IMR-90 (cell line): Measurements from ENCODE around the gene HOXC5. TPM values are rescaled to one million over a fixed set of nuclear protein-coding genes. Genes with fewer than 3 reads are reported as not detected.

Source experiments
- ATAC-seq: fragments of 200-7000 bp; cut with Tn5 transposase; 2 replicates; pipeline ENCODE4 v1.9.1; 2020; ENCODE audit warnings: low read depth, mild to moderate bottlenecking, moderate library complexity
- BruUV-seq: library from RNA; stranded (reverse); fragments of 400-500 nt; replicated peaks from 2 replicates; lab custom pipeline; 2021; lab: Mats Ljungman, UMichigan
- CTCF ChIA-PET: fragments of 300-600 bp; formaldehyde crosslinking; extraction: SDS; loops from one replicate; lab custom pipeline; 2021; ENCODE audit warnings: antibody characterized with exemption; lab: Yijun Ruan, JAX
- POLR2A ChIA-PET: fragments of 300-600 bp; sonication (Branson Sonifier 250); formaldehyde crosslinking; loops from one replicate; lab custom pipeline; 2022; ENCODE audit warnings: antibody characterized with exemption; ENCODE audit not compliant: unreplicated experiment; lab: Charles Lee
- DNase-seq: peaks from one replicate; pipeline ENCODE4 v3.0.0; 2013
- H2AFZ ChIP-seq: replicated peaks from 2 replicates; pipeline ENCODE3; 2013; ENCODE audit warnings: low read length, mild to moderate bottlenecking; ENCODE audit not compliant: poor library complexity
- H2AK5ac ChIP-seq: 2 replicates; pipeline ENCODE4 v1.6.1; 2013; ENCODE audit warnings: low read depth, low read length, inconsistent platforms
- H2AK9ac ChIP-seq: replicated peaks from 2 replicates; pipeline ENCODE3; 2013; ENCODE audit warnings: mild to moderate bottlenecking, low read depth, low read length, moderate library complexity; ENCODE audit not compliant: poor library complexity
- H2BK120ac ChIP-seq: 2 replicates; pipeline ENCODE4 v1.6.1; 2013; ENCODE audit warnings: low read depth, low read length, inconsistent platforms
- H2BK15ac ChIP-seq: 3 replicates; pipeline ENCODE4 v1.6.1; 2013; ENCODE audit warnings: low read depth, low read length, inconsistent platforms
- H2BK20ac ChIP-seq: 2 replicates; pipeline ENCODE4 v1.6.1; 2013; ENCODE audit warnings: low read depth, mild to moderate bottlenecking, inconsistent platforms, low read length, moderate library complexity
- H2BK5ac ChIP-seq: 2 replicates; pipeline ENCODE4 v1.6.1; 2013; ENCODE audit warnings: mild to moderate bottlenecking, low read depth, low read length, inconsistent platforms; ENCODE audit not compliant: poor library complexity, severe bottlenecking
- H3K14ac ChIP-seq: replicated peaks from 2 replicates; pipeline ENCODE4 v1.6.1; 2013; ENCODE audit warnings: low read depth, low read length, inconsistent platforms
- H3K18ac ChIP-seq: 2 replicates; pipeline ENCODE4 v1.6.1; 2013; ENCODE audit warnings: low read depth, low read length, control low read depth
- H3K23ac ChIP-seq: 2 replicates; pipeline ENCODE4 v1.6.1; 2013; ENCODE audit warnings: low read depth, low read length, inconsistent platforms
- H3K27ac ChIP-seq: 2 replicates; pipeline ENCODE4 v1.5.1; 2013; ENCODE audit warnings: mild to moderate bottlenecking, control low read depth, low read length; ENCODE audit not compliant: insufficient read depth
- H3K27me3 ChIP-seq: 2 replicates; pipeline ENCODE4 v1.6.1; 2013; ENCODE audit warnings: low read length; ENCODE audit not compliant: control insufficient read depth, insufficient read depth
- H3K36me3 ChIP-seq: 2 replicates; pipeline ENCODE4 v1.6.1; 2013; ENCODE audit warnings: low read length, mixed read lengths; ENCODE audit not compliant: control insufficient read depth, insufficient read depth
- H3K4ac ChIP-seq: 2 replicates; pipeline ENCODE4 v1.6.1; 2013; ENCODE audit warnings: low read depth, low read length, inconsistent platforms
- H3K4me1 ChIP-seq: 2 replicates; pipeline ENCODE4 v1.6.1; 2013; ENCODE audit warnings: low read length, mixed read lengths; ENCODE audit not compliant: control insufficient read depth, insufficient read depth
- H3K4me2 ChIP-seq: 2 replicates; pipeline ENCODE4 v1.6.1; 2013; ENCODE audit warnings: low read depth, mild to moderate bottlenecking, control low read depth, low read length, moderate library complexity
- H3K4me3 ChIP-seq: 2 replicates; pipeline ENCODE4 v1.5.1; 2013; ENCODE audit warnings: low read depth, mild to moderate bottlenecking, control low read depth, low read length, moderate library complexity; ENCODE audit not compliant: insufficient read depth
- H3K56ac ChIP-seq: 2 replicates; pipeline ENCODE4 v1.6.1; 2013; ENCODE audit warnings: low read length, inconsistent platforms; ENCODE audit not compliant: insufficient read depth; ENCODE audit errors: extremely low read depth
- H3K79me1 ChIP-seq, 2 experiments: 2 replicates each; pipeline ENCODE4 v1.6.1; 2013; ENCODE audit warnings: low read length in 2 of 2, inconsistent platforms in 1 of 2, low read depth in 1 of 2
- H3K9ac ChIP-seq: 2 replicates; pipeline ENCODE4 v1.6.1; 2013; ENCODE audit warnings: low read depth, low read length, control low read depth
- H3K9me1 ChIP-seq: 2 replicates; pipeline ENCODE4 v1.6.1; 2013; ENCODE audit warnings: low read length, inconsistent platforms; ENCODE audit not compliant: insufficient read depth
- H3K9me3 ChIP-seq: 2 replicates; pipeline ENCODE4 v1.6.1; 2013; ENCODE audit warnings: low read length; ENCODE audit not compliant: control insufficient read depth, insufficient read depth
- H4K20me1 ChIP-seq: 2 replicates; pipeline ENCODE4 v1.6.1; 2013; ENCODE audit warnings: low read length, inconsistent platforms; ENCODE audit not compliant: insufficient read depth
- H4K5ac ChIP-seq: 2 replicates; pipeline ENCODE4 v1.6.1; 2013; ENCODE audit warnings: mild to moderate bottlenecking, low read depth, low read length, control low read depth
- H4K8ac ChIP-seq, 2 experiments: 2 replicates each; pipeline ENCODE4 v1.6.1; 2013; ENCODE audit warnings: low read depth in 2 of 2, low read length in 2 of 2, control low read depth in 1 of 2, inconsistent platforms in 1 of 2
- H4K91ac ChIP-seq: 2 replicates; pipeline ENCODE4 v1.6.1; 2013; ENCODE audit warnings: low read depth, low read length, inconsistent platforms; ENCODE audit not compliant: insufficient read depth
- BHLHE40 ChIP-seq: fragments of 150-350 bp; IDR thresholded peaks from 2 replicates; pipeline ENCODE4 v1.6.1; 2016; ENCODE audit warnings: mild to moderate bottlenecking, low read depth, low read length
- CEBPB ChIP-seq: IDR thresholded peaks from 2 replicates; pipeline ENCODE4 v1.6.1; 2012; ENCODE audit warnings: low read depth, low read length, improper control_type of control experiment
- CHD1 ChIP-seq: IDR thresholded peaks from 2 replicates; pipeline ENCODE4 v1.6.1; 2012; ENCODE audit warnings: low read depth, low read length, improper control_type of control experiment
- FOS ChIP-seq: fragments of 150-350 bp; IDR thresholded peaks from 2 replicates; pipeline ENCODE4 v1.6.1; 2016; ENCODE audit warnings: low read depth, low read length
- MAZ ChIP-seq: IDR thresholded peaks from 2 replicates; pipeline ENCODE4 v1.6.1; 2012; ENCODE audit warnings: low read depth, mild to moderate bottlenecking, low read length, improper control_type of control experiment, moderate library complexity, borderline replicate concordance
- MXI1 ChIP-seq: IDR thresholded peaks from 2 replicates; pipeline ENCODE4 v1.6.1; 2012; ENCODE audit warnings: low read depth, mild to moderate bottlenecking, low read length, moderate library complexity, borderline replicate concordance
- NFE2L2 ChIP-seq: fragments of 150-350 bp; IDR thresholded peaks from 2 replicates; pipeline ENCODE4 v1.6.1; 2016; ENCODE audit warnings: low read depth, mild to moderate bottlenecking, low read length
- RAD21 ChIP-seq: IDR thresholded peaks from 2 replicates; pipeline ENCODE4 v1.6.1; 2012; ENCODE audit warnings: low read length, improper control_type of control experiment
- RCOR1 ChIP-seq: IDR thresholded peaks from 2 replicates; pipeline ENCODE4 v1.6.1; 2012; ENCODE audit warnings: mild to moderate bottlenecking, low read length, improper control_type of control experiment; ENCODE audit not compliant: insufficient replicate concordance
- WGBS, 2 experiments: methylation state at CpG; one replicate each; pipeline versions ENCODE4 v1.1.5 to v1.1.7; 2013; ENCODE audit warnings: missing lambda C conversion rate in 2 of 2; ENCODE audit not compliant: insufficient read length in 1 of 2; ENCODE audit errors: extremely low coverage in 2 of 2; 5-methylcytosine and 5-hydroxymethylcytosine counted together
- dilution Hi-C: fragments of 300-500 bp; cut with HindIII; formaldehyde crosslinking; loops from one replicate; pipeline ENCODE4 v1.14.3; 2018; ENCODE audit warnings: low sequenced_read_pairs; ENCODE audit not compliant: unreplicated experiment
- in situ Hi-C: fragments of 300-500 bp; cut with MboI; formaldehyde crosslinking; loops from 3 replicates; pipeline ENCODE4 v1.14.3; 2019; ENCODE audit warnings: low sequenced_read_pairs, inconsistent platforms, mixed read lengths
- intact Hi-C: fragments of 100-400 bp; cut with micrococcal nuclease; formaldehyde crosslinking; loops from 2 replicates; pipeline ENCODE4 v1.10.0; 2022
- polyA plus RNA-seq, 3 experiments: library from polyadenylated mRNA; depleted of rRNA; stranded (reverse); fragments of >200 nt; gene quantifications; 2 replicates each; pipeline ENCODE4 v1.2.3, GENCODE V29; 2012; ENCODE audit warnings: low replicate concordance in 1 of 3
- total RNA-seq: library from RNA; depleted of rRNA; stranded (reverse); fragments of >200 nt; gene quantifications from 2 replicates; pipeline ENCODE4 v1.2.3, GENCODE V29; 2012
- TF ChIP-seq, protein P1 (sequence below): fragments of 150-350 bp; IDR thresholded peaks from 2 replicates; pipeline ENCODE4 v1.6.1; 2017; ENCODE audit warnings: mild to moderate bottlenecking, antibody characterized with exemption, low read length, low read depth
- TF ChIP-seq, protein P2 (sequence below): fragments of 150-350 bp; IDR thresholded peaks from 2 replicates; pipeline ENCODE4 v1.6.1; 2016; ENCODE audit warnings: low read depth, mild to moderate bottlenecking, low read length, moderate library complexity, borderline replicate concordance
- TF ChIP-seq, protein P3 (sequence below): conservative IDR thresholded peaks from 2 replicates; pipeline ENCODE4 v1.5.1; 2012; ENCODE audit warnings: mild to moderate bottlenecking, low read depth, low read length, improper control_type of control experiment

Gene HOXC5
- total and polyA plus RNA-seq, 2 of the 4 experiments (the other 2 are of a cell fraction): not detected

DNA sequence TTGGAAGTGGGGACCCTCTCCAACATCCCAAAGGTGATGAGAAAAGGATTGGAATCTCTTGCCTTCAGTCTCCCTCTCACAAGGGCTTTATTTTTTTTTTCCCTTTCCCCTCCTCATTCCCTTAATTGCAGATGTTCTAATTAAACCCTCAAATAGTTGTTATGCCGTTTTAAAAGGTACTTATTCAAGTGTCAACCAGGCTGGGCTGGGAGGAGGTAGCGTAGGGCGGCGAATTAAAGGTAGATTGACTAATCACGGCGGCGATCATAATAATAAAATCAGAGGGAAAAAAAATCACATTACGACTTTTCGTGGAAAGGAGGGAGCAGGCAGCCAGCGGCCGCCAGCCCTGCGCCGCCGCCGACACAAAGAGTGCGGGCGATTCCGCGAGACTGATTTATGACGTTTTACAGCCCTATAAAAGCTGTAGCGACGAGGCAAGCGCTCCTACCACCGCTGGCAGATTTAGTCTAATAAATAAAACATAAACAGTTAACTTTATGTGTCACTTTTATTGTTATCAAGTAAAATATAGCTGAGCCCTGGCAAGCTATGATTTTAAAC lies 19.1 kb downstream of the HOXC5 start:
- intact Hi-C loops: no loop called here
- no peak overlapping the region for H3K27ac ChIP-seq

More for the DNA sequence above, 19.1 kb downstream of the HOXC5 start:
- Histone ChIP-seq H3K27me3 (peaks cover 77% of the 10 kb centered on the region), H3K4ac (no peak overlapping the region), H3K9ac (no peak overlapping the region), H2BK120ac (no peak overlapping the region), H2BK15ac (no peak overlapping the region), H3K4me1 (no peaks in the 10 kb centered on the region), H4K91ac (no peak overlapping the region), H3K36me3 (no peaks in the 10 kb centered on the region), H2AFZ (no peak overlapping the region), H2BK5ac (no peak overlapping the region), H2AK5ac (no peak overlapping the region), H3K9me3 (no peaks in the 10 kb centered on the region), H3K9me1 (no peaks in the 10 kb centered on the region), H4K20me1 (no peaks in the 10 kb centered on the region), H3K79me1 (no peaks in the 10 kb centered on the region), H3K56ac (no peak overlapping the region), H3K14ac (no peak overlapping the region), H3K23ac (no peak overlapping the region), H3K4me2 (no peak overlapping the region), H3K18ac (no peak overlapping the region), H2AK9ac (no peak overlapping the region), H4K5ac (no peak overlapping the region), H3K4me3 (no peak overlapping the region), H2BK20ac (no peak overlapping the region), H4K8ac (no peak overlapping the region)
- CTCF ChIA-PET: no interaction called here
- DNase-seq: no peak
- POLR2A ChIA-PET: no interaction called here
- ATAC-seq: no peak
- no CpG with 5 or more reads among the region's 24 CpGs for WGBS, 2 experiments
- dilution Hi-C loops (no loop called here), in situ Hi-C loops (no loop called here)
- BruUV-seq: no TSS peak
- TF ChIP-seq, protein P1, sequence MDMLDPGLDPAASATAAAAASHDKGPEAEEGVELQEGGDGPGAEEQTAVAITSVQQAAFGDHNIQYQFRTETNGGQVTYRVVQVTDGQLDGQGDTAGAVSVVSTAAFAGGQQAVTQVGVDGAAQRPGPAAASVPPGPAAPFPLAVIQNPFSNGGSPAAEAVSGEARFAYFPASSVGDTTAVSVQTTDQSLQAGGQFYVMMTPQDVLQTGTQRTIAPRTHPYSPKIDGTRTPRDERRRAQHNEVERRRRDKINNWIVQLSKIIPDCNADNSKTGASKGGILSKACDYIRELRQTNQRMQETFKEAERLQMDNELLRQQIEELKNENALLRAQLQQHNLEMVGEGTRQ: no peak
- TF ChIP-seq, protein P2, sequence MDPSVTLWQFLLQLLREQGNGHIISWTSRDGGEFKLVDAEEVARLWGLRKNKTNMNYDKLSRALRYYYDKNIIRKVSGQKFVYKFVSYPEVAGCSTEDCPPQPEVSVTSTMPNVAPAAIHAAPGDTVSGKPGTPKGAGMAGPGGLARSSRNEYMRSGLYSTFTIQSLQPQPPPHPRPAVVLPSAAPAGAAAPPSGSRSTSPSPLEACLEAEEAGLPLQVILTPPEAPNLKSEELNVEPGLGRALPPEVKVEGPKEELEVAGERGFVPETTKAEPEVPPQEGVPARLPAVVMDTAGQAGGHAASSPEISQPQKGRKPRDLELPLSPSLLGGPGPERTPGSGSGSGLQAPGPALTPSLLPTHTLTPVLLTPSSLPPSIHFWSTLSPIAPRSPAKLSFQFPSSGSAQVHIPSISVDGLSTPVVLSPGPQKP: no peak
- TF ChIP-seq FOS (no peak), CEBPB (no peak), CHD1 (no peak), RCOR1 (no peak), BHLHE40 (no peak), RAD21 (no peak), NFE2L2 (no peak), MAZ (no peak), MXI1 (no peak)
- TF ChIP-seq, protein P3, sequence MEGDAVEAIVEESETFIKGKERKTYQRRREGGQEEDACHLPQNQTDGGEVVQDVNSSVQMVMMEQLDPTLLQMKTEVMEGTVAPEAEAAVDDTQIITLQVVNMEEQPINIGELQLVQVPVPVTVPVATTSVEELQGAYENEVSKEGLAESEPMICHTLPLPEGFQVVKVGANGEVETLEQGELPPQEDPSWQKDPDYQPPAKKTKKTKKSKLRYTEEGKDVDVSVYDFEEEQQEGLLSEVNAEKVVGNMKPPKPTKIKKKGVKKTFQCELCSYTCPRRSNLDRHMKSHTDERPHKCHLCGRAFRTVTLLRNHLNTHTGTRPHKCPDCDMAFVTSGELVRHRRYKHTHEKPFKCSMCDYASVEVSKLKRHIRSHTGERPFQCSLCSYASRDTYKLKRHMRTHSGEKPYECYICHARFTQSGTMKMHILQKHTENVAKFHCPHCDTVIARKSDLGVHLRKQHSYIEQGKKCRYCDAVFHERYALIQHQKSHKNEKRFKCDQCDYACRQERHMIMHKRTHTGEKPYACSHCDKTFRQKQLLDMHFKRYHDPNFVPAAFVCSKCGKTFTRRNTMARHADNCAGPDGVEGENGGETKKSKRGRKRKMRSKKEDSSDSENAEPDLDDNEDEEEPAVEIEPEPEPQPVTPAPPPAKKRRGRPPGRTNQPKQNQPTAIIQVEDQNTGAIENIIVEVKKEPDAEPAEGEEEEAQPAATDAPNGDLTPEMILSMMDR: no peak
